Subcutaneous abdominal adipose tissue (tissue), 5 donors: ENCODE data around the gene ASCC1.

Experiments
- H3K27ac ChIP-seq: one replicate; pipeline ENCODE4 v1.7.0; 2013; ENCODE audit warnings: low read depth, mild to moderate bottlenecking, inconsistent platforms, low read length, moderate library complexity
- H3K27me3 ChIP-seq, 5 donors: one replicate each; pipeline ENCODE4 v1.7.0; 2013; ENCODE audit warnings: low read length in 5 of 5, inconsistent platforms in 1 of 5; ENCODE audit not compliant: control insufficient read depth in 5 of 5, insufficient read depth in 4 of 5
- H3K36me3 ChIP-seq, 5 donors: one replicate each; pipeline ENCODE4 v1.7.0; 2013; ENCODE audit warnings: low read length in 5 of 5; ENCODE audit not compliant: control insufficient read depth in 5 of 5, insufficient read depth in 5 of 5
- H3K4me1 ChIP-seq, 5 donors: one replicate each; pipeline ENCODE4 v1.7.0; 2013; ENCODE audit warnings: low read length in 5 of 5, mild to moderate bottlenecking in 3 of 5, moderate library complexity in 1 of 5; ENCODE audit not compliant: control insufficient read depth in 5 of 5, insufficient read depth in 5 of 5
- H3K4me3 ChIP-seq, 5 donors: one replicate each; pipeline ENCODE4 v1.7.0; 2013; ENCODE audit warnings: low read length in 5 of 5, low read depth in 1 of 5
- H3K9ac ChIP-seq, 5 donors: one replicate each; pipeline ENCODE4 v1.7.0; 2013; ENCODE audit warnings: low read length in 5 of 5, mild to moderate bottlenecking in 4 of 5, moderate library complexity in 3 of 5
- H3K9me3 ChIP-seq, 5 donors: one replicate each; pipeline ENCODE4 v1.7.0; 2013; ENCODE audit warnings: low read length in 5 of 5; ENCODE audit not compliant: control insufficient read depth in 5 of 5
- donor health status: healthy.
- donor health status: healthy.
- donor health status: healthy.
- donor health status: healthy.
- donor health status: healthy.

The ASCC1 gene

GRCh38 chr10:72106896-72107295, 109.2 kb downstream of the ASCC1 start:
- H3K27ac ChIP-seq, result no peak overlapping the region
- no peaks in the 10 kb centered on the region for H3K4me1 ChIP-seq
- peaks cover 3 to 22% (median 7%) of the 10 kb centered on the region in 5 donors for H3K36me3 ChIP-seq
- no peaks in the 10 kb centered on the region for H3K27me3 ChIP-seq
- no peak overlapping the region for H3K4me3 ChIP-seq
- no peak overlapping the region for H3K9ac ChIP-seq
- H3K9me3 ChIP-seq, result no peaks in the 10 kb centered on the region

GRCh38 chr10:72106154-72106849, 109.8 kb downstream of the ASCC1 start:
- Histone ChIP-seq H3K27me3 (no peaks in the 10 kb centered on the region), H3K27ac (no peak overlapping the region), H3K9ac (no peak overlapping the region), H3K4me3 (no peak overlapping the region), H3K36me3 (peaks cover 9 to 28% (median 12%) of the 10 kb centered on the region in 5 donors), H3K9me3 (no peaks in the 10 kb centered on the region), H3K4me1 (no peaks in the 10 kb centered on the region)

- no peak overlapping the region for H3K27ac ChIP-seq
- no peaks in the 10 kb centered on the region for H3K9me3 ChIP-seq
- H3K4me3 ChIP-seq, result no peak overlapping the region
- no peaks in the 10 kb centered on the region for H3K27me3 ChIP-seq
- H3K9ac ChIP-seq, result no peak overlapping the region
- H3K36me3 ChIP-seq, result peaks cover 13 to 34% (median 18%) of the 10 kb centered on the region in 5 donors
- no peaks in the 10 kb centered on the region for H3K4me1 ChIP-seq
Observed at GRCh38 chr10:72105710-72106109, 110.4 kb downstream of the ASCC1 start.

GRCh38 chr10:72105098-72105475, 111.0 kb downstream of the ASCC1 start:
- H3K27me3 ChIP-seq, result no peaks in the 10 kb centered on the region
- no peak overlapping the region for H3K4me3 ChIP-seq
- H3K9me3 ChIP-seq, result no peaks in the 10 kb centered on the region
- H3K36me3 ChIP-seq, result peaks cover 13 to 34% (median 18%) of the 10 kb centered on the region in 5 donors
- no peaks in the 10 kb centered on the region for H3K4me1 ChIP-seq
- H3K9ac ChIP-seq, result no peak overlapping the region
- no peak overlapping the region for H3K27ac ChIP-seq

- Histone ChIP-seq H3K9ac (no peak overlapping the region), H3K27ac (no peak overlapping the region), H3K36me3 (peaks cover 15 to 34% (median 18%) of the 10 kb centered on the region in 5 donors), H3K4me1 (no peaks in the 10 kb centered on the region), H3K4me3 (no peak overlapping the region), H3K9me3 (no peaks in the 10 kb centered on the region), H3K27me3 (no peaks in the 10 kb centered on the region)
Observed at GRCh38 chr10:72104472-72105097, 111.5 kb downstream of the ASCC1 start.

GRCh38 chr10:72099600-72099921, 116.5 kb downstream of the ASCC1 start:
- no peak overlapping the region for H3K4me3 ChIP-seq
- H3K27me3 ChIP-seq, result no peaks in the 10 kb centered on the region
- no peaks in the 10 kb centered on the region for H3K9me3 ChIP-seq
- H3K36me3 ChIP-seq, result peaks cover 19 to 55% (median 31%) of the 10 kb centered on the region in 5 donors
- no peak overlapping the region for H3K27ac ChIP-seq
- H3K4me1 ChIP-seq, result peaks cover 0 to 6% (median 0%) of the 10 kb centered on the region in 5 donors
- H3K9ac ChIP-seq, result no peak overlapping the region

GRCh38 chr10:72098836-72099599, 117.1 kb downstream of the ASCC1 start:
- no peak overlapping the region for H3K9ac ChIP-seq
- H3K4me1 ChIP-seq, result peaks cover 0 to 6% (median 0%) of the 10 kb centered on the region in 5 donors
- no peaks in the 10 kb centered on the region for H3K9me3 ChIP-seq
- H3K27ac ChIP-seq, result no peak overlapping the region
- H3K36me3 ChIP-seq, result peaks cover 25 to 55% (median 31%) of the 10 kb centered on the region in 5 donors
- H3K4me3 ChIP-seq, result no peak overlapping the region
- H3K27me3 ChIP-seq, result no peaks in the 10 kb centered on the region

GRCh38 chr10:72098301-72098835, 117.7 kb downstream of the ASCC1 start:
- no peak overlapping the region for H3K27ac ChIP-seq
- H3K9ac ChIP-seq, result no peak overlapping the region
- peaks cover 25 to 53% (median 31%) of the 10 kb centered on the region in 5 donors for H3K36me3 ChIP-seq
- no peak overlapping the region for H3K4me3 ChIP-seq
- peaks cover 0 to 6% (median 0%) of the 10 kb centered on the region in 5 donors for H3K4me1 ChIP-seq
- H3K9me3 ChIP-seq, result no peaks in the 10 kb centered on the region
- no peaks in the 10 kb centered on the region for H3K27me3 ChIP-seq

- Histone ChIP-seq H3K27ac (no peak overlapping the region), H3K9ac (no peak overlapping the region), H3K36me3 (peaks cover 25 to 52% (median 30%) of the 10 kb centered on the region in 5 donors), H3K4me1 (peaks cover 0 to 6% (median 0%) of the 10 kb centered on the region in 5 donors), H3K4me3 (no peak overlapping the region), H3K9me3 (no peaks in the 10 kb centered on the region), H3K27me3 (no peaks in the 10 kb centered on the region)
Observed at GRCh38 chr10:72097448-72098300, 118.4 kb downstream of the ASCC1 start.
